Lung (tissue), 12 donors: Measurements from ENCODE around the gene SAMSN1. TPM values are rescaled to one million over a fixed set of nuclear protein-coding genes. Genes with fewer than 3 reads are reported as not detected.

Experiments
- ATAC-seq: fragments of 200-7000 bp; cut with Tn5 transposase; one replicate; pipeline ENCODE4 v1.9.1; 2020; ENCODE audit warnings: moderate number of reproducible peaks; ENCODE audit not compliant: insufficient read depth, low FRiP score
- DNase-seq, 3 donors: peaks; one replicate each; pipeline ENCODE4 v3.0.0-alpha.2; 2013 to 2017
- H3K27ac ChIP-seq, 2 donors: one replicate each; pipeline ENCODE4 v1.5.1; 2013; ENCODE audit warnings: mild to moderate bottlenecking in 2 of 2, moderate library complexity in 2 of 2, control low read depth in 1 of 2, inconsistent platforms in 1 of 2, low read depth in 1 of 2, low read length in 1 of 2
- H3K27me3 ChIP-seq, 3 donors: one replicate each; pipeline ENCODE4 v1.5.1; 2013; ENCODE audit warnings: low read length in 2 of 3; ENCODE audit not compliant: control insufficient read depth in 3 of 3, insufficient read depth in 3 of 3
- H3K36me3 ChIP-seq, 4 donors: one replicate each; pipeline ENCODE4 v1.5.1; 2013; ENCODE audit warnings: low read length in 4 of 4, mild to moderate bottlenecking in 1 of 4, moderate library complexity in 1 of 4; ENCODE audit not compliant: control insufficient read depth in 4 of 4, insufficient read depth in 4 of 4
- H3K4me1 ChIP-seq, 5 donors: one replicate each; pipeline ENCODE4 v1.5.1; 2013; ENCODE audit warnings: low read length in 5 of 5, mild to moderate bottlenecking in 2 of 5, moderate library complexity in 1 of 5; ENCODE audit not compliant: control insufficient read depth in 5 of 5, insufficient read depth in 5 of 5
- H3K4me3 ChIP-seq: one replicate; pipeline ENCODE4 v1.5.1; 2013; ENCODE audit warnings: mild to moderate bottlenecking, control low read depth, moderate library complexity
- H3K9ac ChIP-seq, 2 donors: one replicate each; pipeline ENCODE4 v1.5.1; 2013; ENCODE audit warnings: low read length in 2 of 2, control low read depth in 1 of 2; ENCODE audit not compliant: insufficient read depth in 1 of 2
- H3K9me3 ChIP-seq, 4 donors: one replicate each; pipeline ENCODE4 v1.5.1; 2013; ENCODE audit warnings: low read length in 3 of 4, mild to moderate bottlenecking in 1 of 4, moderate library complexity in 1 of 4; ENCODE audit not compliant: control insufficient read depth in 4 of 4, insufficient read depth in 3 of 4
- CTCF ChIP-seq: IDR thresholded peaks from 2 replicates; pipeline ENCODE4 v1.5.1; 2012; ENCODE audit warnings: mild to moderate bottlenecking; ENCODE audit errors: control extremely low read depth, extremely low read depth
- WGBS, 2 donors: extraction: QIAGEN DNeasy Blood & Tissue Kit; methylation state at CpG; one replicate each; pipeline ENCODE4 v1.1.7; 2013; 5-methylcytosine and 5-hydroxymethylcytosine counted together
- polyA plus RNA-seq, 2 donors: library from polyadenylated mRNA; stranded (reverse); fragments of 200-250 nt; gene quantifications; one replicate each; pipeline ENCODE4 v1.2.1, GENCODE V29; 2013
- total RNA-seq, 2 donors: library from RNA; depleted of rRNA in 1 of 2; stranded (reverse); fragments of >200 nt in 1 of 2; gene quantifications; one replicate each; pipeline ENCODE4 v1.2.1, GENCODE V29; 2014 to 2021
- donor health status: control.
- donor health status: control.
- donor health status: Bipolar disorder and iron deficiency.
- donor health status: healthy.
- donor health status: DM: yes; HTN: yes; CAD: no.

SAMSN1 gene
- total and polyA plus RNA-seq, 4 donors = 6.4 to 184 (median 16.1) TPM

- Histone ChIP-seq H3K4me3 (no peak overlapping the region), H3K27me3 (no peaks in the 10 kb centered on the region), H3K4me1 (no peaks in the 10 kb centered on the region), H3K9me3 (peaks cover 0 to 3% (median 0%) of the 10 kb centered on the region in 4 donors), H3K9ac (no peak overlapping the region), H3K36me3 (no peaks in the 10 kb centered on the region), H3K27ac (no peak overlapping the region)
- DNase-seq (no peak), ATAC-seq (no peak)
- TF ChIP-seq CTCF = no peak
These were observed 58.4 kb downstream of the SAMSN1 start for GRCh38 chr21:14487490-14488432.

GRCh38 chr21:14486869-14487268 is 59.2 kb downstream of the SAMSN1 start:
- H3K9ac ChIP-seq = no peak overlapping the region
- 86 to 93% methylated on average over 3 of the region's 3 CpGs for WGBS, 2 donors
- no peak for TF ChIP-seq CTCF
- H3K4me1 ChIP-seq = no peaks in the 10 kb centered on the region
- no peaks in the 10 kb centered on the region for H3K27me3 ChIP-seq
- ATAC-seq (no peak), DNase-seq (no peak)
- H3K4me3 ChIP-seq = no peak overlapping the region
- peaks cover 0 to 3% (median 0%) of the 10 kb centered on the region in 4 donors for H3K9me3 ChIP-seq
- no peak overlapping the region for H3K27ac ChIP-seq
- no peaks in the 10 kb centered on the region for H3K36me3 ChIP-seq

- H3K27me3 ChIP-seq = no peaks in the 10 kb centered on the region
- WGBS, 2 donors = 92 to 93% methylated on average over 2 of the region's 2 CpGs
- H3K36me3 ChIP-seq = no peaks in the 10 kb centered on the region
- ATAC-seq = no peak
- H3K9me3 ChIP-seq = peaks cover 0 to 3% (median 0%) of the 10 kb centered on the region in 4 donors
- no peaks in the 10 kb centered on the region for H3K4me1 ChIP-seq
- DNase-seq = no peak
- H3K4me3 ChIP-seq = no peak overlapping the region
- H3K27ac ChIP-seq = no peak overlapping the region
- TF ChIP-seq CTCF = no peak
- H3K9ac ChIP-seq = no peak overlapping the region
These were observed 61.7 kb downstream of the SAMSN1 start for GRCh38 chr21:14484188-14485009.
